ENCODE data around the gene ANTXR2.

ANTXR2 gene

GRCh38 chr4:80104927-80105326 is 31.9 kb upstream of the ANTXR2 start:
- peaks cover 0 to 3% of the 10 kb centered on the region in 2 donors for H3K9me3 ChIP-seq (ENCODE audit: control insufficient read depth in 2 of 2, low read length in 2 of 2)
- H3K27me3 ChIP-seq (ENCODE audit: control insufficient read depth in 1 of 2, insufficient read depth in 2 of 2, low read length in 2 of 2): no peaks in the 10 kb centered on the region
- no peak overlapping the region for H3K4me3 ChIP-seq (ENCODE audit: low read length in 2 of 2)
- H3K4me1 ChIP-seq (ENCODE audit: control insufficient read depth, insufficient read depth, low read length): no peaks in the 10 kb centered on the region
- no peak overlapping the region for H3K9ac ChIP-seq (ENCODE audit: low read length in 2 of 2)
- no peaks in the 10 kb centered on the region for H3K36me3 ChIP-seq (ENCODE audit: control insufficient read depth in 2 of 2, insufficient read depth in 2 of 2, low read length in 2 of 2)
- no peak overlapping the region for H3K27ac ChIP-seq (ENCODE audit: low read length)

GRCh38 chr4:80103629-80104028 is 30.6 kb upstream of the ANTXR2 start:
- Histone ChIP-seq H3K36me3 (ENCODE audit: control insufficient read depth in 2 of 2, insufficient read depth in 2 of 2, low read length in 2 of 2) (no peaks in the 10 kb centered on the region), H3K9ac (ENCODE audit: low read length in 2 of 2) (no peak overlapping the region), H3K27ac (ENCODE audit: low read length) (no peak overlapping the region), H3K9me3 (ENCODE audit: control insufficient read depth in 2 of 2, low read length in 2 of 2) (peaks cover 0 to 3% of the 10 kb centered on the region in 2 donors), H3K4me1 (ENCODE audit: control insufficient read depth, insufficient read depth, low read length) (no peaks in the 10 kb centered on the region), H3K4me3 (ENCODE audit: low read length in 2 of 2) (no peak overlapping the region), H3K27me3 (ENCODE audit: control insufficient read depth in 1 of 2, insufficient read depth in 2 of 2, low read length in 2 of 2) (no peaks in the 10 kb centered on the region)

GRCh38 chr4:80101792-80102116 is 28.7 kb upstream of the ANTXR2 start:
- Histone ChIP-seq H3K4me3 (ENCODE audit: low read length in 2 of 2) (no peak overlapping the region), H3K27ac (ENCODE audit: low read length) (no peak overlapping the region), H3K9me3 (ENCODE audit: control insufficient read depth in 2 of 2, low read length in 2 of 2) (peaks cover 0 to under 1% of the 10 kb centered on the region in 2 donors), H3K27me3 (ENCODE audit: control insufficient read depth in 1 of 2, insufficient read depth in 2 of 2, low read length in 2 of 2) (no peaks in the 10 kb centered on the region), H3K36me3 (ENCODE audit: control insufficient read depth in 2 of 2, insufficient read depth in 2 of 2, low read length in 2 of 2) (no peaks in the 10 kb centered on the region), H3K4me1 (ENCODE audit: control insufficient read depth, insufficient read depth, low read length) (no peaks in the 10 kb centered on the region), H3K9ac (ENCODE audit: low read length in 2 of 2) (no peak overlapping the region)

- no peaks in the 10 kb centered on the region for H3K4me1 ChIP-seq (ENCODE audit: control insufficient read depth, insufficient read depth, low read length)
Observed at GRCh38 chr4:80101071-80101791, 28.2 kb upstream of the ANTXR2 start.

GRCh38 chr4:80099671-80100070 is 26.6 kb upstream of the ANTXR2 start:
- no peaks in the 10 kb centered on the region for H3K27me3 ChIP-seq (ENCODE audit: control insufficient read depth in 1 of 2, insufficient read depth in 2 of 2, low read length in 2 of 2)
- no peak overlapping the region for H3K9ac ChIP-seq (ENCODE audit: low read length in 2 of 2)
- no peak overlapping the region for H3K27ac ChIP-seq (ENCODE audit: low read length)
- H3K36me3 ChIP-seq (ENCODE audit: control insufficient read depth in 2 of 2, insufficient read depth in 2 of 2, low read length in 2 of 2): no peaks in the 10 kb centered on the region
- H3K9me3 ChIP-seq (ENCODE audit: control insufficient read depth in 2 of 2, low read length in 2 of 2): no peaks in the 10 kb centered on the region
- H3K4me3 ChIP-seq (ENCODE audit: low read length in 2 of 2): no peak overlapping the region
- H3K4me1 ChIP-seq (ENCODE audit: control insufficient read depth, insufficient read depth, low read length): no peaks in the 10 kb centered on the region

More at GRCh38 chr4:80101071-80101791, 28.2 kb upstream of the ANTXR2 start:
- Histone ChIP-seq H3K27me3 (ENCODE audit: control insufficient read depth in 1 of 2, insufficient read depth in 2 of 2, low read length in 2 of 2) (no peaks in the 10 kb centered on the region), H3K36me3 (ENCODE audit: control insufficient read depth in 2 of 2, insufficient read depth in 2 of 2, low read length in 2 of 2) (no peaks in the 10 kb centered on the region), H3K9me3 (ENCODE audit: control insufficient read depth in 2 of 2, low read length in 2 of 2) (no peaks in the 10 kb centered on the region), H3K27ac (ENCODE audit: low read length) (no peak overlapping the region), H3K4me3 (ENCODE audit: low read length in 2 of 2) (no peak overlapping the region), H3K9ac (ENCODE audit: low read length in 2 of 2) (no peak overlapping the region)

- H3K27me3 ChIP-seq (ENCODE audit: control insufficient read depth in 1 of 2, insufficient read depth in 2 of 2, low read length in 2 of 2): no peaks in the 10 kb centered on the region
- no peak overlapping the region for H3K27ac ChIP-seq (ENCODE audit: low read length)
- H3K9ac ChIP-seq (ENCODE audit: low read length in 2 of 2): no peak overlapping the region
- H3K4me1 ChIP-seq (ENCODE audit: control insufficient read depth, insufficient read depth, low read length): no peaks in the 10 kb centered on the region
- H3K4me3 ChIP-seq (ENCODE audit: low read length in 2 of 2): no peak overlapping the region
- no peaks in the 10 kb centered on the region for H3K36me3 ChIP-seq (ENCODE audit: control insufficient read depth in 2 of 2, insufficient read depth in 2 of 2, low read length in 2 of 2)
- no peaks in the 10 kb centered on the region for H3K9me3 ChIP-seq (ENCODE audit: control insufficient read depth in 2 of 2, low read length in 2 of 2)
Observed at GRCh38 chr4:80098635-80099034, 25.6 kb upstream of the ANTXR2 start.

GRCh38 chr4:80097400-80098177 is 24.6 kb upstream of the ANTXR2 start:
- Histone ChIP-seq H3K36me3 (ENCODE audit: control insufficient read depth in 2 of 2, insufficient read depth in 2 of 2, low read length in 2 of 2) (no peaks in the 10 kb centered on the region), H3K9ac (ENCODE audit: low read length in 2 of 2) (no peak overlapping the region), H3K4me1 (ENCODE audit: control insufficient read depth, insufficient read depth, low read length) (no peaks in the 10 kb centered on the region), H3K4me3 (ENCODE audit: low read length in 2 of 2) (peak overlapping the region in 1 of 2 donors; percentile 15), H3K27me3 (ENCODE audit: control insufficient read depth in 1 of 2, insufficient read depth in 2 of 2, low read length in 2 of 2) (no peaks in the 10 kb centered on the region), H3K27ac (ENCODE audit: low read length) (no peak overlapping the region), H3K9me3 (ENCODE audit: control insufficient read depth in 2 of 2, low read length in 2 of 2) (no peaks in the 10 kb centered on the region)

- Histone ChIP-seq H3K36me3 (ENCODE audit: control insufficient read depth in 2 of 2, insufficient read depth in 2 of 2, low read length in 2 of 2) (no peaks in the 10 kb centered on the region), H3K4me3 (ENCODE audit: low read length in 2 of 2) (no peak overlapping the region), H3K4me1 (ENCODE audit: control insufficient read depth, insufficient read depth, low read length) (no peaks in the 10 kb centered on the region), H3K9ac (ENCODE audit: low read length in 2 of 2) (no peak overlapping the region), H3K27me3 (ENCODE audit: control insufficient read depth in 1 of 2, insufficient read depth in 2 of 2, low read length in 2 of 2) (no peaks in the 10 kb centered on the region), H3K27ac (ENCODE audit: low read length) (no peak overlapping the region), H3K9me3 (ENCODE audit: control insufficient read depth in 2 of 2, low read length in 2 of 2) (no peaks in the 10 kb centered on the region)
Observed at GRCh38 chr4:80096175-80096850, 23.3 kb upstream of the ANTXR2 start.

- Histone ChIP-seq H3K9ac (ENCODE audit: low read length in 2 of 2) (no peak overlapping the region), H3K4me1 (ENCODE audit: control insufficient read depth, insufficient read depth, low read length) (no peaks in the 10 kb centered on the region), H3K9me3 (ENCODE audit: control insufficient read depth in 2 of 2, low read length in 2 of 2) (no peaks in the 10 kb centered on the region), H3K36me3 (ENCODE audit: control insufficient read depth in 2 of 2, insufficient read depth in 2 of 2, low read length in 2 of 2) (no peaks in the 10 kb centered on the region), H3K4me3 (ENCODE audit: low read length in 2 of 2) (no peak overlapping the region), H3K27ac (ENCODE audit: low read length) (no peak overlapping the region), H3K27me3 (ENCODE audit: control insufficient read depth in 1 of 2, insufficient read depth in 2 of 2, low read length in 2 of 2) (no peaks in the 10 kb centered on the region)
Observed at GRCh38 chr4:80094191-80094590, 21.2 kb upstream of the ANTXR2 start.

- Histone ChIP-seq H3K4me1 (ENCODE audit: control insufficient read depth, insufficient read depth, low read length) (no peaks in the 10 kb centered on the region), H3K9ac (ENCODE audit: low read length in 2 of 2) (no peak overlapping the region), H3K9me3 (ENCODE audit: control insufficient read depth in 2 of 2, low read length in 2 of 2) (no peaks in the 10 kb centered on the region), H3K4me3 (ENCODE audit: low read length in 2 of 2) (no peak overlapping the region), H3K27me3 (ENCODE audit: control insufficient read depth in 1 of 2, insufficient read depth in 2 of 2, low read length in 2 of 2) (no peaks in the 10 kb centered on the region), H3K36me3 (ENCODE audit: control insufficient read depth in 2 of 2, insufficient read depth in 2 of 2, low read length in 2 of 2) (no peaks in the 10 kb centered on the region), H3K27ac (ENCODE audit: low read length) (no peak overlapping the region)
Observed at GRCh38 chr4:80093563-80093962, 20.5 kb upstream of the ANTXR2 start.

All from stomach smooth muscle (tissue), 2 donors.